OCI-LY1 (cell line): ENCODE data around the gene ROBO1.

Experiments
- EZH2 ChIP-seq: fragments of 200-600 bp; sonication (generic), shearing (Covaris generic); IDR thresholded peaks from 2 replicates; pipeline ENCODE4 v1.8.0; 2017; ENCODE audit warnings: borderline replicate concordance, mixed run types, mild to moderate bottlenecking, antibody characterized with exemption, low read length, moderate library complexity, mixed read lengths
- TF ChIP-seq, protein P1 (sequence below): fragments of 200-600 bp; sonication (generic), shearing (Covaris generic); IDR thresholded peaks from 2 replicates; pipeline ENCODE4 v1.5.1; 2017; ENCODE audit warnings: mild to moderate bottlenecking, antibody characterized with exemption, low read length, moderate library complexity, mixed read lengths

DNA sequence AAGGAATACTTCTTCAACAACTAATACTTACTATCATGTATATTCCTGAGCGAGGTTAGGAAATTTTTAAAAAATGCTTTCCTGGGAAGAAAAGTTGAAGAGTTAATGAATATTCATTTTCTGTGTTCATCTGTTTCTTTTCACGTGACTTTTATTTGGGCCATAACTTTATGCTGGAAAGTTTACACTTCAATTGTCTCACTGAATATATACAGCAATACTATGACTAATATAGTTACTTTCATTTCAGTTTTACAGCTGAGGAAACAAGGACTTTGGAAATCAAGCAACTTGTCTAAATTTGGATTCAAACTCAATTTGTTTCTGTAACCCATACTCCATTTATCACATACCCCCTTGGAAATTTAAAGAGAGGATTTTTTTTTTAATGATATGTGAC, 894.2 kb downstream of the ROBO1 start:
- TF ChIP-seq, protein P1, sequence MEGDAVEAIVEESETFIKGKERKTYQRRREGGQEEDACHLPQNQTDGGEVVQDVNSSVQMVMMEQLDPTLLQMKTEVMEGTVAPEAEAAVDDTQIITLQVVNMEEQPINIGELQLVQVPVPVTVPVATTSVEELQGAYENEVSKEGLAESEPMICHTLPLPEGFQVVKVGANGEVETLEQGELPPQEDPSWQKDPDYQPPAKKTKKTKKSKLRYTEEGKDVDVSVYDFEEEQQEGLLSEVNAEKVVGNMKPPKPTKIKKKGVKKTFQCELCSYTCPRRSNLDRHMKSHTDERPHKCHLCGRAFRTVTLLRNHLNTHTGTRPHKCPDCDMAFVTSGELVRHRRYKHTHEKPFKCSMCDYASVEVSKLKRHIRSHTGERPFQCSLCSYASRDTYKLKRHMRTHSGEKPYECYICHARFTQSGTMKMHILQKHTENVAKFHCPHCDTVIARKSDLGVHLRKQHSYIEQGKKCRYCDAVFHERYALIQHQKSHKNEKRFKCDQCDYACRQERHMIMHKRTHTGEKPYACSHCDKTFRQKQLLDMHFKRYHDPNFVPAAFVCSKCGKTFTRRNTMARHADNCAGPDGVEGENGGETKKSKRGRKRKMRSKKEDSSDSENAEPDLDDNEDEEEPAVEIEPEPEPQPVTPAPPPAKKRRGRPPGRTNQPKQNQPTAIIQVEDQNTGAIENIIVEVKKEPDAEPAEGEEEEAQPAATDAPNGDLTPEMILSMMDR = no peak
- no peak for TF ChIP-seq EZH2
